MCF 10A (cell line): Measurements from ENCODE around the gene KIF26A. TPM values are rescaled to one million over a fixed set of nuclear protein-coding genes. Genes with fewer than 3 reads are reported as not detected.
A peak's percentile ranks its signal among the peaks of the same experiment; 100 is the strongest.

ENCODE experiments used
- BruUV-seq: library from RNA; stranded (reverse); fragments of 400-500 nt; replicated peaks from 2 replicates; lab custom pipeline; 2021; lab: Mats Ljungman, UMichigan
- CTCF ChIA-PET: fragments of 300-600 bp; sonication (Branson Sonifier 250); formaldehyde crosslinking; extraction: SDS; loops from one replicate; lab custom pipeline; 2021; ENCODE audit warnings: antibody characterized with exemption, inconsistent platforms; lab: Yijun Ruan, JAX
- POLR2A ChIA-PET: fragments of 300-600, 350-650 bp; sonication (Branson Sonifier 250); formaldehyde crosslinking; extraction: SDS; loops from one replicate; lab custom pipeline; 2020; ENCODE audit warnings: antibody characterized with exemption, inconsistent platforms; lab: Yijun Ruan, JAX
- DNase-seq: peaks from one replicate; pipeline ENCODE4 v3.0.0-alpha.2; 2018; ENCODE audit not compliant: unreplicated experiment
- H3K27ac Mint-ChIP-seq: one replicate; pipeline ENCODE4 v1.8.0; 2022; ENCODE audit warnings: mild to moderate bottlenecking, low read depth, mixed read lengths; ENCODE audit not compliant: unreplicated experiment
- H3K27me3 Mint-ChIP-seq: one replicate; pipeline ENCODE4 v1.8.0; 2022; ENCODE audit warnings: mixed read lengths; ENCODE audit not compliant: insufficient read depth, unreplicated experiment
- H3K36me3 Mint-ChIP-seq: one replicate; pipeline ENCODE4 v1.8.0; 2022; ENCODE audit warnings: mild to moderate bottlenecking, moderate library complexity, mixed read lengths; ENCODE audit not compliant: insufficient read depth, unreplicated experiment
- H3K4me1 Mint-ChIP-seq: one replicate; pipeline ENCODE4 v1.8.0; 2022; ENCODE audit warnings: mixed read lengths; ENCODE audit not compliant: insufficient read depth, unreplicated experiment
- H3K4me3 Mint-ChIP-seq: one replicate; pipeline ENCODE4 v1.8.0; 2022; ENCODE audit warnings: mild to moderate bottlenecking, moderate library complexity, mixed read lengths; ENCODE audit not compliant: unreplicated experiment
- H3K9me3 Mint-ChIP-seq: one replicate; pipeline ENCODE4 v1.8.0; 2022; ENCODE audit warnings: mixed read lengths; ENCODE audit not compliant: unreplicated experiment
- intact Hi-C: fragments of 100-400 bp; cut with micrococcal nuclease; formaldehyde crosslinking; loops from 2 replicates; pipeline ENCODE4 v1.14.1; 2022
- total RNA-seq: library from RNA; stranded (reverse); gene quantifications from 2 replicates; pipeline ENCODE4 v1.2.3, GENCODE V29; 2022
- TF ChIP-seq, protein P1 (sequence below): fragments of 200-600 bp; IDR thresholded peaks from one replicate; pipeline ENCODE4 v1.8.0; 2022; ENCODE audit warnings: antibody characterized with exemption, mild to moderate bottlenecking; ENCODE audit not compliant: unreplicated experiment

KIF26A gene
- total RNA-seq, 1 experiment from 2014 or later: 0.26 TPM

DNA sequence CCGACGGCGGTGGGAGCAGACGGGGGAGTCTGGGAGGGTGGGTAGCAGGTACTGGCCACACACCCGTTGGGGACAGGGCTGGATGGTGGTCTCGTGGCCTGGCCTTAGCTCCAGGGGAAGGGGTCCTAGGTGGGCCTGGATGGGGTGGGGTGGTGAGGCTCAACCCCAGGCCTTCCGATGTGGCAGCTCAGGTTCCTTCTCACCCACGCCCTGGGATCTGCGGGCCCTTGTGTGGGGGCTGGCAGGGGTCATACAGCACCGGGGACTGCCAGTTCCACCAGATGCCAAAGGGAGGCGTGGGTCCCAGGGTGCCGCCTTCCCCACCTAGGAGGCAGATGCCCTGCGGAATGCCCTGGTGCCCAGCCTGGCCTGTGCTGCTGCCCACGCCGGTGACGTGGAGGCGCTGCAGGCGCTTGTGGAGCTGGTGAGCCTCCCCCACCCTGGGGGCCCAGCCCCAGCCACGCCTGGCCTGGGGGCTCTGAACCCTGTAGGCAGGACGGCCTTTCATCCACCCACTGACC, 31.9 kb upstream of the KIF26A start:
- H3K4me3 Mint-ChIP-seq: no peak overlapping the region
- no peaks in the 10 kb centered on the region for H3K9me3 Mint-ChIP-seq
- no peak for DNase-seq
- TF ChIP-seq, protein P1, sequence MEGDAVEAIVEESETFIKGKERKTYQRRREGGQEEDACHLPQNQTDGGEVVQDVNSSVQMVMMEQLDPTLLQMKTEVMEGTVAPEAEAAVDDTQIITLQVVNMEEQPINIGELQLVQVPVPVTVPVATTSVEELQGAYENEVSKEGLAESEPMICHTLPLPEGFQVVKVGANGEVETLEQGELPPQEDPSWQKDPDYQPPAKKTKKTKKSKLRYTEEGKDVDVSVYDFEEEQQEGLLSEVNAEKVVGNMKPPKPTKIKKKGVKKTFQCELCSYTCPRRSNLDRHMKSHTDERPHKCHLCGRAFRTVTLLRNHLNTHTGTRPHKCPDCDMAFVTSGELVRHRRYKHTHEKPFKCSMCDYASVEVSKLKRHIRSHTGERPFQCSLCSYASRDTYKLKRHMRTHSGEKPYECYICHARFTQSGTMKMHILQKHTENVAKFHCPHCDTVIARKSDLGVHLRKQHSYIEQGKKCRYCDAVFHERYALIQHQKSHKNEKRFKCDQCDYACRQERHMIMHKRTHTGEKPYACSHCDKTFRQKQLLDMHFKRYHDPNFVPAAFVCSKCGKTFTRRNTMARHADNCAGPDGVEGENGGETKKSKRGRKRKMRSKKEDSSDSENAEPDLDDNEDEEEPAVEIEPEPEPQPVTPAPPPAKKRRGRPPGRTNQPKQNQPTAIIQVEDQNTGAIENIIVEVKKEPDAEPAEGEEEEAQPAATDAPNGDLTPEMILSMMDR: no peak
- ChIA-PET POLR2A (no interaction called here), CTCF (interaction anchor here (1.1 kb wide), 1 partner anchor 29 kb away, joined by 3 read pairs; no protein-coding TSS in a partner anchor)
- BruUV-seq: no TSS peak
- no peaks in the 10 kb centered on the region for H3K4me1 Mint-ChIP-seq
- no peak overlapping the region for H3K27ac Mint-ChIP-seq
- H3K36me3 Mint-ChIP-seq: no peaks in the 10 kb centered on the region
- intact Hi-C loops: no loop called here
- no peaks in the 10 kb centered on the region for H3K27me3 Mint-ChIP-seq

DNA sequence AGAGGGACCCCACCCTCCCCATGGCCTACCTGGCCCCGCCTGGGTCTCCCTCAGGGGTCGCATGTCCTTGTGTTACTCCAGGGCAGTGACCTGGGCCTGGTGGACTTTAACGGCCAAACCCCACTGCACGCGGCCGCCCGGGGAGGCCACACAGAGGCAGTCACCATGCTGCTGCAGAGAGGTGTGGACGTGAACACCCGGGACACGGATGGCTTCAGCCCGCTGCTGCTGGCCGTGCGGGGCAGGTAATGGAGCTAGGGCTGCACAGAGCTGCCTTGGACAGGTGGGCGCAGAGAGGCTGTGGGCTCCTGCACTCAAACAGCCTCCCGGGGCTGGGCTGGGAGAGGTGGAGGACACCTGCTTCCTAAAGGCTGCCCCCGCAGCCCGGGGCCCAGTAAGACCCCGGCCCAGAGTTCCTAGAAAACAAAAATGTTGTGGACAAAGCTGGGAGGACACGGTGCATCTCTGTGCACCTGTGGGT, 31.2 kb upstream of the KIF26A start:
- TF ChIP-seq, protein P1: no peak
- ChIA-PET CTCF (interaction anchor here (1.1 kb wide), 1 partner anchor 30 kb away, joined by 3 read pairs; no protein-coding TSS in a partner anchor), POLR2A (no interaction called here)
- H3K27me3 Mint-ChIP-seq: no peaks in the 10 kb centered on the region
- BruUV-seq: no TSS peak
- no peak overlapping the region for H3K4me3 Mint-ChIP-seq
- intact Hi-C loops: no loop called here
- no peak overlapping the region for H3K27ac Mint-ChIP-seq
- no peaks in the 10 kb centered on the region for H3K9me3 Mint-ChIP-seq
- H3K36me3 Mint-ChIP-seq: no peaks in the 10 kb centered on the region
- H3K4me1 Mint-ChIP-seq: no peaks in the 10 kb centered on the region
- DNase-seq: no peak

DNA sequence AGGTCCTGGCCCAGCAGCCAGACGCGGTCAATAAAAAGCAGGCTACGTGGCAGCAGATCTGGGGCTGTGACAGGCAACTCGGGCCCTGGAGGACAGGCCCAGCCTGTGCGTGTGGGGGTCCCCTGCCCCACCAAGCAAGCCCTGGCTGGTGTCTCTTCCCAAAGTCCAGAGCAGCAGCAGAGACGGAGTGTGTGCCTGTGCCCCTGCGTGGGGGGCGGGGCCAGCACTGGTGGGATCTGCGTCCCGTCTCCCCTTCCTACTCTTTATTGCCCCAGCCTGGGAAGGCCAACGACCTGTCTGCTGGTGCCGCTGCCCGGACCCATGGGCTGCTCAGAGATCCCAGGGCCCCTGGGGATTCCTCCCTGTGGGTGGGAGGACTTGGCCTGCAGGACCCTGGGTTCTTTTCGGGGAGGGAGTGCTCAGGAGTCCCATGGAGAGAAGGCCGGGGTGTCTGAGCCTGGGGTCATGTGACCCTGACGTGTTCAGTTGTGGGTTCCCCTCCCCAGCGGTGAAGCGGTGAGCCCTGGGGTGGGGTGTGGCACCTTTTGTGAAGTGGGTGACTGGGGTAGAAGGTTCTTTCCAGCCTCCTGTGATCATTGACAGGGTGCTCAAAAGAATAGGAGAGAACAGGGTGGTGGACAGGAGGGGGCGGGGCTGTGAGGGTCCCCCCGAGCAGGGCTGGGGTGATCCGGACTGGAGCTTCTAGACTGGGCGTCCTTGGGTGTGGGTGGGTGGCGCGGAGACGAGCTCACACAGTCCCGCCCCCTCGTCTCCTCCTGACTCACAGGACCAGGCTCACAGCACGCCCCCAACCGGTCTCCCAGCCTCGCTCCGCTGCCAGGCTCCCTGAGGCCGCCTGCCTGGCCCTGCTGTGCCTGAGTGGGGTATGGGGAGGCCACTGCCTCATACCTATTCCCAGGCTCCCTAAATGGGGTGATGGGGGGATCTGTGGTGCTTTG, 30.5 kb upstream of the KIF26A start:
- intact Hi-C loops: no loop called here
- H3K27ac Mint-ChIP-seq: no peak overlapping the region
- BruUV-seq: no TSS peak
- H3K36me3 Mint-ChIP-seq: no peaks in the 10 kb centered on the region
- H3K27me3 Mint-ChIP-seq: no peaks in the 10 kb centered on the region
- POLR2A ChIA-PET: no interaction called here
- DNase-seq: peak; percentile 44
- no peak overlapping the region for H3K4me3 Mint-ChIP-seq
- TF ChIP-seq, protein P1: no peak
- H3K9me3 Mint-ChIP-seq: no peaks in the 10 kb centered on the region
- H3K4me1 Mint-ChIP-seq: no peaks in the 10 kb centered on the region
- CTCF ChIA-PET: interaction anchor here (0.6 to 1.4 kb wide), 2 partner anchors 24 to 456 kb away, joined by 3 to 5 read pairs; no protein-coding TSS in a partner anchor
